Kidney tubule cell (primary cell): Measurements from ENCODE around the gene RIPOR3.
"Not testable (repeated sequence)": the region's sequence is repeated elsewhere in the genome, so short reads cannot be mapped to it uniquely, and the experiment has no call there.

Experiments
- DNase-seq: peaks from one replicate; pipeline ENCODE4 v3.0.0-alpha.2; 2018; ENCODE audit warnings: low spot score

The RIPOR3 gene

GRCh38 chr20:50632236-50632635 is 59.1 kb downstream of the RIPOR3 start:
- no peak for DNase-seq

DNA sequence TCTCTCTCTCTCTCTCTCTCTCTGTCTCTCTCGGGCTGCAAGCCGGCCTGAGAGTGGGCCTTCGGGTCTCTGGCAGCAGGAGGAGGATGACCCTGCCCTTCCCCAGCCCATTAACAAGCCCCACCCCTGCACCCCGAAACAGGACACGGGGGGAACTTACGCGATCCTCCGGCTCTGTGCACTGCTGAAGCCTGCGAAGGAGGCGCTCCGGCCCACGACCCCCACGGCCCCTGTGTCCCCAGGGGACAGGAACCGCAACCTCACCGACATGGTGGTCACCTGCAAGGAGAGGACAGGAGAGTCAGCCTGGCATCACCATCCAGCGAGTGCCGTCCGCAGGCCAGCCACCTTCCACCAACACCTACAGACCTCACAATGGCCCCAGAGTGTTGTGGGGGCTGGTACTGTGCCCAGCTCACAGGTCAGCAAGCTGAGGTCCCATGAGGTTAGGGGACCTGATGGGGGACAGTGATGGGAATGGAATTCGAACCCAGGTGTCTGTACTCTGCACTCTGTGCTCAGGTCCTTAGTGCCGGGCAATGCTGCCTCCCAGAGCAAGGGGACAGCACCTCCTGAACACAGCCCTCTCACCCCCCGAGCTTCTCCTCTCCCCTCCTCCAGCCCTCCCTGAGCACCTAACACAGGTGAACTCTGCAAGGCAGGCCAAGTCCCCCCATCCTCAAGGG is 60.6 kb downstream of the RIPOR3 start:
- DNase-seq, result no peak

- no peak for DNase-seq
Observed at GRCh38 chr20:50629670-50630045, 61.7 kb downstream of the RIPOR3 start.

DNA sequence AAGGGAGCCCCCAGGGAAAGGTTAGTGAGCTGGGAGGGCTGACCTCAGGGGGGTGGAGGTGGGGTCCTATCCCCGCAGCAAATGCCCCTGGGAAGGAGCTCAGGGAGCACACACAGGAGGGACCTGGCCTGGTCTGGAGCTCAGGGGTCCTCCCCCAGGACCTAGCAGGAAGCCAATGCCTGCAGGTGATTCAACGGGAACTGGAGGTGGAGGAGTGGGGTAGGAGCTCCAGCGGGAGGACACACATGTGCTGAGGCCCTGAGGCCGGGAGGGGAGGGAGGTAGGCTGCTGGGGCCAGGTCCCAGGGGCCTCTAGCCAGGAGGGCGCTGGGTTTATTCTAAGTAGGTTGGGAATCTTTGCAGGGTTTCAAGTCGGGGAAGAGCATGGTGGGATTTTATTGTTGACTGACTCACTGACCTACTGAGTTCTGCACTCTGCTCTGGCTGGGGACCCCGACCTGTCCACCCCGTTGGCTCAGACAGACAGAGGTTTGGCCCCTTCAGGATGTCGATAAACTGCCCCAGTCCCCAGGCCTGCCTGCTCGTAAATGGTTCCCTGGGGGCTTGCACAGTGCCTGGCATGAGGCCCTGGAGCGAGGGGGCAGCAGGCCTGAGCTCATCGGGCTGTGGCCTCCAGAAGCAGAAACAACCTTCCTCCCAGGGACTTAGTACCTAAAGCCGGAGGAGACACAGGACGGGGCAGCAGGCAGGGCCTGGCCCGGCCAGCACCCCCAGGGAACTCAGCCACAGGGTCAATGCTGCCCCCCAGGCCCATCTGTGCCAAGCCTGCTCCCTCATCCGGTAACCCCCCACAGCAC is 62.3 kb downstream of the RIPOR3 start:
- DNase-seq, result no peak

DNA sequence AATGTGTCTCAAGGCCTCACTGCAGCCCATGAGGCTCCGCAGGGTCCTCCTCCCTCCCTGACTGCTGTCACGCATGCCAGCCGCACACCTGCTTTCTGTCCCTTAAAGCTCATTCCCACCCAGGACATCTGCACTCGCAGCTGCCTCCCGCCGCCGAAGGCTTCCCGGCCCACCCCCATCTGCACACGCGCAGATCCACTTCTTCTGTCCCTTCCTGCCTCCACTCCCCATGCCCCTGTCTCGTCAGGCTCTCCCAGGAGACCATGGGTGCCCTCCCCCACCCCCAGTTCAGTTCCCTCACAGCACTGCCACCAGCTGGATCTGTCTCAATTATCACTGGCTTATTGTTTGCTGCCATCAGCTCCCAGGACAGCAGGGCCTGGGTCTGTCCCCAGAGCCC is 63.0 kb downstream of the RIPOR3 start:
- no peak for DNase-seq

DNA sequence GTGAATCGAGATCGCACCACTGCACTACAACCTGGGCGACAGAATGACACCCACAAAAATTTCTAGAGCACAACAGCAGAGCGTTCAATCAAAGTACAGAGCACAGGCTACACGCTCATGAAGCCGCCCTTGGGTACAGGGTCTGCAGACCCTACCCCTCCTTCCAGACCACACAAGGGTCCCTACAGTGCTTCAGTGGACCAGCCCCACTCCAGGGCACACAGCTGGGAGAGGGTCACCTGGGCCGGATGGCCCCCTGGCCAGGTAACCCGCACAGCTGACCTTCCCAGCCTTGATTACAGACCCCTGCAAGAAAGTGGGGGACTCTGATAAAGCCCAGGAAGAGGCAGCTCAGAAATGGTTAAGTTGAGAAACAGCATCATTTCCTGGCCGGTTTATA is 63.6 kb downstream of the RIPOR3 start:
- no peak for DNase-seq

- DNase-seq, result peak; percentile 44
Observed at GRCh38 chr20:50625986-50626677, 65.2 kb downstream of the RIPOR3 start.

DNA sequence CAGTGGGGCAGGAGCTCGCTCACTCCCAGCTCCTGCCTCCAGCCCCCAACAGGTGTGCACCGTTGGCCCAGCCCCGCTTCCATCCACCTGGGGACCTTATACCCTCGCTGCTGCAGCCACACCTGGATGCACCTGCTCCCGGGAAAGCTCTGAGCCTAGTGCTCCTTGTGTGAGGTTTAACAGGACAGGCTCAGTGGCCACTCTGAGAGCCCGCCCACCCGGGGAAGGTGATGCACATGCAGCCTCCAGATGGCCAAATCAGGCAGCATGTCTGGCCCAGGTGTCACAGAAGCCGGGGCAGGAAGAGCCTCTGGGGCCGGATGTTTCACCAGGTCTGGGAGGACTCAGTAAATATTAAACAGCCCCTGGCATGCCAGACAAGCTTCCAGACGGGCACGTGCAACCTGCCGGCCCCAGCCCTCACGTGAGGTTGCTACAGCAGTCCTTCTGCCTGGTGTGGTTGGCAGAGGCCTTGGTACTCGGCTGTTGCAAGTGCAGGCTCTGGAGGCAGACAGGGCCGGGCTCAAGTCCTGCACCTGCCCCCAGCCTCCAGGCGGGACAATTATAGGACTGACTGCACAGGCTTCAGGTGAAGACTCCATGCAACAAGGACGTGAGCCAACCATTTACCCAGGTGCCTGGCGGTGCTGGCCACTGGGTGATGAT is 66.9 kb downstream of the RIPOR3 start:
- peak; percentile 92 for DNase-seq

- DNase-seq, result no peak
Observed at GRCh38 chr20:50621068-50621665, 70.2 kb downstream of the RIPOR3 start.

GRCh38 chr20:50620459-50620858 is 70.9 kb downstream of the RIPOR3 start:
- DNase-seq, result not testable (repeated sequence)

GRCh38 chr20:50618537-50618936 is 72.8 kb downstream of the RIPOR3 start:
- DNase-seq, result no peak

DNA sequence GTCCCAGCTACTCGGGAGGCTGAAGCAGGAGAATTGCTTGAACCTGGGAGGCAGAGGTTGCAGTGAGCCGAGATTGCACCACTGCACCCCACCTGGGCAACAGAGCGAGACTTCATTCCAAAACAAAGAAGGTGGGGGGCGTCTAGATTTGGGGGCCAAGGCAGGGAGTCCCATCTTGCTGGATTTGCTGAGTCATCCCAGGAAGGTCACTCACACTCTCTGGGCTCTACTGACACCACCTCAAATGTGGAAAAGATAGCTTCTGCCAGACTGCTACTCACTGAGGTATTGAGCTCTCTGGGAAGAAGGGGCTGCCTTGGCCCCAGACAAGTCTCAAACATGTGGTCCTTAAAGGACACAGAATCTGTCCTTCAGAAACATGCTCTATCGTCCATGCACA is 74.3 kb downstream of the RIPOR3 start:
- DNase-seq, result no peak

GRCh38 chr20:50615407-50615806 is 75.9 kb downstream of the RIPOR3 start:
- DNase-seq, result no peak

DNA sequence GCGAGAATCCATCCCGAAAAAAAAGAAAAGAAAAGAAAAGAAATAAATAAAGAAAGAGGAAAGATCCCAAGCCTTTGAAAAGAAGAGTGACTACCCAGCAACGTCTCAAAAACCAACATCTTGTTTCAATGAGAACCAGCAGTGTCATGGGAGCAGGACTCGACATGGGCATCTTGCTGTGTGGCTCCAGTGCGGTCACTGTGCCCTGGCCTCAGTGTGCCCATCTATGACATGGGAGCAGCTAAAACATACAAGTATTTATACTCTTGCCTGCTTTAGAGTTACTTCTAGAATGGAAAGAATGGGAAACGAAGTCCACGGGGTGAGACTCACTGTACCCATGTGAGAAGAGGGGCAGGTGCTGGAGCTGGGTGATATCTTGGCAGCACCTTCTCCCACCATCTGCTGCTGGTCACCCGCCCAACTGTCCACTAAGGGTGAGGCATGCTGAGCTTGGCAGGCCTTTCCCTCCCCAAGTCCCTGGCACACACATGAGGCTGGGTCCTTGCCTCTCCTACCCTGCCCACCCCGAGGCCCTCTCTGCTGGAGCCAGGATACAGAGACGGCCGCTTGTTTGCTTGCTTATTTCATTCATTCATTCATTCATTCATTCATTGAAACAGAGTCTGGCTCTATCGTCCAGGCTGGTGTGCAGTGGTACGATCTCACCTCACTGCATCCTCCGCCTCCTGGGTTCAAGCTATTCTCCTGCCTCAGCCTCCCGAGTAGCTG is 77.7 kb downstream of the RIPOR3 start:
- no peak for DNase-seq

DNA sequence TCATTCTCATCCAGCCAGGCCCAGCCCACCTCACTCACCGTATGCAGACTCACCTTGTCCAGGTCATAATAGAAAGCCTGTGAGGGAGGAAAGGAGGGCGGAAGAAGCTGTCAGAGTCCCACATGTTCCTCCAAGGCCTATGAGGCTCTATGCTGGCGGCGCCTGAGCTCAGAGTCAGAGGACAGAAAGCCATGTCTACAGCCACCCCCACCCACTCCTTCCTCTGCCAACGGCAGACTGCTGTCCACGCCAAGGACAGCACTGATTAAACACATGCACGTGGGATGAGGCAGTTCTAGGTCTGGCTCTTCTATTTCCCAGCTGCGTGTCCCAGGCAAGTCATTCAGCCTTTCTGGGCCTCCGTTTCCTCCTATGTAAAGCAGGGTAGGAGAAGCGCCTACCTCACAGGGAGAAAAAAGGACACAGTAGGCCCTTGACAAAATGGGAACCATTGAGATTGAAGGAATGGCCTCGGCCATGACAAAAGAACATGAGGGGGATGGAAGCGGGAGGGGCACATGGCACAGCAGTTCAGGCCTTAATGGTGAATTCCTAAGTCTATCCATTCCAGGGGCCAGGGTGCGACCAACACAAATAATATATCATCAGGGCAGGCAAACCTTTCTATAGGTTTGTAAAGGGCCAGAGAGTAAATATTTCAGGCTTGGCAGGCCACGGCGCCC is 80.1 kb downstream of the RIPOR3 start:
- no peak for DNase-seq

- DNase-seq, result no peak
Observed at GRCh38 chr20:50610212-50610718, 81.1 kb downstream of the RIPOR3 start.

DNA sequence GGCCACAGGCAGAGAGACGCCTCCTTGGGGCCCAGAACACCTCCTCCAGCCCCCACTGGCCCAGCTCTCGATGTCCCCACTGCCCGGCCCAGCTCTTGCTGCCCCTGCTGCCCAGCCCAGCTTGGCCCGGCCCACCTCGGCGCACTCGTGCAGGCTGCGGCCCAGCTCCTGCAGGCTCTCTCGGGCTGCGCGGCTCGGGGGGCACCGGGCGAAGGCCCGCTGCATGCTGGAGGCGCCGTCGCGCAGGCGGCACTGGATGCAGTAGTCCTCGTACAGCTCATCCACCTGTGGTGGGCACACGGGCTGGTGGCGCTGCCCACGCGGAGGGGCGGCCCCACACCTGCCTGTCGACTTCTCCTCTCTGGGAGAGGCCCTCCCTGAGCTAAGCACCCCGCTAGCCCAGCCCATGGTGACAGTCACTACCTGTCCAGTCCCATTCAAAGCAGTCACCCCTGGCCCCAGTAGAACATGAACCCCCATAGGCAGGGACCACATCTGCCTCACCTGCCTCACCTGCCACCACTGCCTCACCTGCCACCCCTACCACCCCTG is 81.8 kb downstream of the RIPOR3 start:
- no peak for DNase-seq

DNA sequence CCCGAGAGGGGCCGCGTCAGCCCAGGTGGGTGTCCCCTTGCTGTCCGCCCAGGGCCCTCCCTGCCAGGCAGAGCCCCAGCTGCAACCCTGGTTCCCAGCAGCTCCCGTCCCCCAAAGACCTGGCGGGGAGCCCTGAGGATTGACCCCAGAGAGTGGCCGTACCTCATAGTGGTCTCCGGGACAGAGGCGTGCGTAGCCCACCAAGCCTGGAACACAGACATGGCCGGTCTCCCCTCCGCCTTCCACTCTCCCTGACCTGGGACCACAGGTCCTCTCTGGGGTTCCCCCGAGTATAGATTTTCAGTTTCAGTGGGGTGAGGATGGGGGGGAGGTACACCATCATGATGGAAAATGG is 82.6 kb downstream of the RIPOR3 start:
- no peak for DNase-seq

DNA sequence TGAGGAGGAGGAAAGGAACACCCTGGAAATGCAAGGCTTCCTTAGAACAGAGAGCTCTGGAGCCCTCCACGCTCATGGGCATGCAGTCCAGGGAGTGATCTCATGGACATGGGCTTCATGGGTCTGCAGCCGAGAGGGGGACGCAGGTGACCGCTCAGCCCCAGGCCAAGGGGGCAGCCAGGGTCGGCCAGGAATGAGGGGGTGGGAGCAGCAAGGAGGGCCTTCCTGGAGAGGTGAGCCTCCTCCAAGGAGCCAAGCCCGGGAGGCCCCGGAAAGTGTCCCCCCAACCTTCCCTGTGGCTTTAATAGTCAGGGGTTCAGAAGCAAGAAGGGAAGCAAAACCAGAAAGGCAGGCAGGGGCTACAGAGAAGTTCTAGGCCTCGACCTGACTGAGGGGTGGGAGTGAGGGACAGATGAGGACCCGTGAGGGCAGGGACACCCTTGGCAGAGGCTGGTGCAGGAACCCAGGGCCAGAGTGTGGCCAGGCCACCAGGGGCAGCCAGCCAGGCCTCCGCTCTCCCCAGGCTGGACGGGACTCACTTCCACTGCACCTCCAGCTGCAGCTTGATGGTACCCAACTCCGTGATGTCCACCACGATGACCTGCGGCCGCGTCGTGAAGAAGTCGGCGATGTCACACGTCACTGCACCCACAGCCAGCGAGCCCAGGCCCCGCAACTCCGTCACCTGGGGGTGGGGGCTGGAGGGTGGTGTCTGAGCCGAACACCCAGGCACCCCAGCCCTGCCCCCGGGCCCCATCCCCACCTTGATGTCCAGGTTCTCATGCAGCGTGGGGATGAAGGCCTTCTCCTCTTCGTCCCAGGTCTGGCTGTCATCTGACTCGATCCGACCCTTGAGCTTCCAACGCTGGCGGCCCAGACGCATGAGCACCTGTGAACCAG is 83.2 kb downstream of the RIPOR3 start:
- DNase-seq, result no peak
